HL-60 (cell line): ENCODE data around the gene AMOT.

Experiments used
- DNase-seq, 2 experiments: peaks; one replicate each; pipeline ENCODE4 v3.0.0-alpha.2; 2010 to 2020; ENCODE audit warnings: low read depth in 1 of 2, low spot score in 1 of 2
- H3K27ac ChIP-seq: fragments of 250-450 bp; sonication (Bioruptor Pico); replicated peaks from 2 replicates; pipeline ENCODE4 v1.5.1; 2020; ENCODE audit warnings: mild to moderate bottlenecking, moderate library complexity
- H3K27me3 ChIP-seq: fragments of 250-450 bp; sonication (Bioruptor Pico); 2 replicates; pipeline ENCODE4 v1.5.1; 2021; ENCODE audit warnings: mild to moderate bottlenecking, moderate library complexity; ENCODE audit not compliant: insufficient read depth, poor library complexity, severe bottlenecking
- H3K4me3 ChIP-seq: replicated peaks from 2 replicates; pipeline ENCODE4 v1.5.1; 2011; ENCODE audit warnings: mild to moderate bottlenecking, control low read depth, low read length; ENCODE audit not compliant: insufficient read depth
- GABPA ChIP-seq: IDR thresholded peaks from 2 replicates; pipeline ENCODE4 v1.6.1; 2012; ENCODE audit warnings: low read depth
- POLR2AphosphoS5 ChIP-seq: IDR thresholded peaks from 2 replicates; pipeline ENCODE4 v1.6.1; 2012; ENCODE audit warnings: low read depth
- SPI1 ChIP-seq: IDR thresholded peaks from 2 replicates; pipeline ENCODE4 v1.6.1; 2012; ENCODE audit warnings: low read depth, mild to moderate bottlenecking, borderline replicate concordance
- TF ChIP-seq, protein P1 (sequence below): IDR thresholded peaks from one replicate; pipeline ENCODE4 v1.5.1; 2011; ENCODE audit warnings: low read length, control low read depth, inconsistent platforms; ENCODE audit not compliant: insufficient read depth
- TF ChIP-seq, protein P2 (sequence below): IDR thresholded peaks from 2 replicates; pipeline ENCODE4 v1.6.1; 2012; ENCODE audit warnings: low read depth; ENCODE audit not compliant: insufficient replicate concordance

AMOT gene

DNA sequence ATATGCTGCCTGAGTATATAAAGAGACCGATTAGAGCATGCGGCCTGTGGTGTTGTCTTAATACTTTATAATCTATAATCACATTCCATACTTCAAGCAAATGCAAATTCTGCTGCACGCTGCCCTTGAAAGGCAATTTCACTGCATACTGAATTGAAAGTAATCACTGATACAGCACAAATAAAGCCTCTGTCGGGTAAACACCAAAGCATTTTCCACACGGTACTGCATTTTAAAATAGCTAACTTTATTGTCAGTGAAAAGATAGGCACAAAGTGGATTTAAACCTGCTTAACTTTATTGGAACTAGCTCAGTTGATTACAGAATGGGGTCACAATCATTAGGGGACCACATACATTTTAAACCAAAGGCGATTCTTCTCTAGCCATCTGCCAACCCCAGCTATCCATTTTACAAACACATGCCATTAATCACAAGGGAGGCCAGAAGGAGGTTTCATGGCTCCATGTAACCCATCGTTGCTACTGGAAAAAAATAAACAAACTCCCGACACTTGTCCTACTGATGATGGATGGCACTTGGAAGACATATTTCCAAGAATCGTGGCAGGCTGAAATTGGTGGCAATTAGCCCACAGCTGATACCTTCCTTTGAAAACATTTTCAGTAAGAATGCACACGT is 65.9 kb downstream of the AMOT start:
- Histone ChIP-seq H3K27me3 (no peaks in the 10 kb centered on the region), H3K27ac (no peak overlapping the region), H3K4me3 (no peak overlapping the region)
- no peak for DNase-seq
- TF ChIP-seq, protein P1, sequence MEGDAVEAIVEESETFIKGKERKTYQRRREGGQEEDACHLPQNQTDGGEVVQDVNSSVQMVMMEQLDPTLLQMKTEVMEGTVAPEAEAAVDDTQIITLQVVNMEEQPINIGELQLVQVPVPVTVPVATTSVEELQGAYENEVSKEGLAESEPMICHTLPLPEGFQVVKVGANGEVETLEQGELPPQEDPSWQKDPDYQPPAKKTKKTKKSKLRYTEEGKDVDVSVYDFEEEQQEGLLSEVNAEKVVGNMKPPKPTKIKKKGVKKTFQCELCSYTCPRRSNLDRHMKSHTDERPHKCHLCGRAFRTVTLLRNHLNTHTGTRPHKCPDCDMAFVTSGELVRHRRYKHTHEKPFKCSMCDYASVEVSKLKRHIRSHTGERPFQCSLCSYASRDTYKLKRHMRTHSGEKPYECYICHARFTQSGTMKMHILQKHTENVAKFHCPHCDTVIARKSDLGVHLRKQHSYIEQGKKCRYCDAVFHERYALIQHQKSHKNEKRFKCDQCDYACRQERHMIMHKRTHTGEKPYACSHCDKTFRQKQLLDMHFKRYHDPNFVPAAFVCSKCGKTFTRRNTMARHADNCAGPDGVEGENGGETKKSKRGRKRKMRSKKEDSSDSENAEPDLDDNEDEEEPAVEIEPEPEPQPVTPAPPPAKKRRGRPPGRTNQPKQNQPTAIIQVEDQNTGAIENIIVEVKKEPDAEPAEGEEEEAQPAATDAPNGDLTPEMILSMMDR: no peak
- TF ChIP-seq, protein P2, sequence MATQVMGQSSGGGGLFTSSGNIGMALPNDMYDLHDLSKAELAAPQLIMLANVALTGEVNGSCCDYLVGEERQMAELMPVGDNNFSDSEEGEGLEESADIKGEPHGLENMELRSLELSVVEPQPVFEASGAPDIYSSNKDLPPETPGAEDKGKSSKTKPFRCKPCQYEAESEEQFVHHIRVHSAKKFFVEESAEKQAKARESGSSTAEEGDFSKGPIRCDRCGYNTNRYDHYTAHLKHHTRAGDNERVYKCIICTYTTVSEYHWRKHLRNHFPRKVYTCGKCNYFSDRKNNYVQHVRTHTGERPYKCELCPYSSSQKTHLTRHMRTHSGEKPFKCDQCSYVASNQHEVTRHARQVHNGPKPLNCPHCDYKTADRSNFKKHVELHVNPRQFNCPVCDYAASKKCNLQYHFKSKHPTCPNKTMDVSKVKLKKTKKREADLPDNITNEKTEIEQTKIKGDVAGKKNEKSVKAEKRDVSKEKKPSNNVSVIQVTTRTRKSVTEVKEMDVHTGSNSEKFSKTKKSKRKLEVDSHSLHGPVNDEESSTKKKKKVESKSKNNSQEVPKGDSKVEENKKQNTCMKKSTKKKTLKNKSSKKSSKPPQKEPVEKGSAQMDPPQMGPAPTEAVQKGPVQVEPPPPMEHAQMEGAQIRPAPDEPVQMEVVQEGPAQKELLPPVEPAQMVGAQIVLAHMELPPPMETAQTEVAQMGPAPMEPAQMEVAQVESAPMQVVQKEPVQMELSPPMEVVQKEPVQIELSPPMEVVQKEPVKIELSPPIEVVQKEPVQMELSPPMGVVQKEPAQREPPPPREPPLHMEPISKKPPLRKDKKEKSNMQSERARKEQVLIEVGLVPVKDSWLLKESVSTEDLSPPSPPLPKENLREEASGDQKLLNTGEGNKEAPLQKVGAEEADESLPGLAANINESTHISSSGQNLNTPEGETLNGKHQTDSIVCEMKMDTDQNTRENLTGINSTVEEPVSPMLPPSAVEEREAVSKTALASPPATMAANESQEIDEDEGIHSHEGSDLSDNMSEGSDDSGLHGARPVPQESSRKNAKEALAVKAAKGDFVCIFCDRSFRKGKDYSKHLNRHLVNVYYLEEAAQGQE: no peak
- TF ChIP-seq POLR2AphosphoS5 (no peak), SPI1 (no peak), GABPA (no peak)

DNA sequence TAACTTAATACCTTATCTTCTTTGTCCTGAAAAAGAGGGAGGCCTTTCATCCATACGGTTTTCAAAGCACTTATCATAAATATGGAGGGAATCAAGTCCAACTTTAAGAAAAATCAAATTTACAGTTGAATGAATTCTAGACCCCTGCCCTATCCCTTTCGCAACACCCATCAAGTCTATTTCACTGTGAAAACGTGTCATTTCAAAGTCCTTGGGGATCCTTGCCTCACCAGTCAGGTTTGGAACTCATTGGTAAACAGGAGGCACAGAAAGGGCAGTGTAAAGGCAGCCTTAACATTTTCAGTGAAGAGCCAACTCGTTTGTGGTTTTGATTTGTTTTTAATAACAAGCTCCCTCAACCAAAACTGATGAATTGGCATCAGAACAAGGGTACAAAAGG is 66.5 kb downstream of the AMOT start:
- TF ChIP-seq SPI1: no peak
- TF ChIP-seq, protein P1: no peak
- TF ChIP-seq POLR2AphosphoS5: no peak
- TF ChIP-seq, protein P2: no peak
- TF ChIP-seq GABPA: no peak
- H3K27me3 ChIP-seq: no peaks in the 10 kb centered on the region
- no peak overlapping the region for H3K27ac ChIP-seq
- no peak for DNase-seq
- H3K4me3 ChIP-seq: no peak overlapping the region

DNA sequence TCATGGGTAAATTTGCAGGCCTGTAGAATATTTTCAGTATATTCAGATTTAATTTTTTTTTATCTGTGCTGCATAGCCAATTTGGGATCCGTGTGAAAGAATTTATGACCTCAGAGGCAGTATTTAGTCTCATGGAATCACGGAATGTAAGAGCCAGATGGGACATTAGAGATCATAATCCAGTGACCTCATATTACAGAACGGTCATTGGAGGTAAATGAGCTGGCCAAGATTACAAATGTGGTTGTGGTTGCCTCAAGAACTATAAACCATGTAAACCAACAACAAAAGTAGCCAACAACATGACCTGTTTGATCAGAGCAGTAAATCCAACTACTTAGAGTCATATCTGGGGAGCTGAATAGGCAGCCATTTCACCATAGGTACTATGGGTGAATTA is 71.6 kb downstream of the AMOT start:
- no peak for DNase-seq
- Histone ChIP-seq H3K27ac (no peak overlapping the region), H3K27me3 (no peaks in the 10 kb centered on the region), H3K4me3 (no peak overlapping the region)
- no peak for TF ChIP-seq SPI1
- TF ChIP-seq GABPA: no peak
- TF ChIP-seq, protein P1: no peak
- no peak for TF ChIP-seq POLR2AphosphoS5
- TF ChIP-seq, protein P2: no peak
